22Rv1 (cell line): ENCODE results near the gene POLR3GL.

Experiments
- H3K27ac ChIP-seq: fragments of 450-650 bp; 2 replicates; pipeline ENCODE4 v1.5.1; 2017
- CTCF ChIP-seq: fragments of 450-650 bp; IDR thresholded peaks from 2 replicates; pipeline ENCODE4 v1.5.1; 2017; ENCODE audit warnings: mild to moderate bottlenecking
- ZFX ChIP-seq: fragments of 450-650 bp; IDR thresholded peaks from 2 replicates; pipeline ENCODE4 v1.6.1; 2017; ENCODE audit warnings: antibody characterized with exemption, borderline replicate concordance

Gene POLR3GL

GRCh38 chr1:145999321-146000024 is 35.0 kb downstream of the POLR3GL start:
- H3K27ac ChIP-seq = peak overlapping the region; percentile 78
- TF ChIP-seq ZFX (no peak), CTCF (no peak)

GRCh38 chr1:146001709-146002108 is 37.2 kb downstream of the POLR3GL start:
- TF ChIP-seq ZFX = no peak
- no peak for TF ChIP-seq CTCF
- no peak overlapping the region for H3K27ac ChIP-seq

- no peak overlapping the region for H3K27ac ChIP-seq
- TF ChIP-seq CTCF (peak; percentile 79), ZFX (no peak)
These were observed 43.1 kb downstream of the POLR3GL start for GRCh38 chr1:146007489-146008133.

GRCh38 chr1:146010126-146010738 is 45.7 kb downstream of the POLR3GL start:
- TF ChIP-seq ZFX (no peak), CTCF (no peak)
- H3K27ac ChIP-seq = 0 out of 2 replicates have a peak overlapping the region, but pooled peaks have one; percentile 11

- peak overlapping the region; percentile 64 for H3K27ac ChIP-seq
- no peak for TF ChIP-seq ZFX
- peak; percentile 95 for TF ChIP-seq CTCF
These were observed 48.4 kb downstream of the POLR3GL start for GRCh38 chr1:146012703-146013558.

GRCh38 chr1:146013559-146013922 is 49.1 kb downstream of the POLR3GL start:
- TF ChIP-seq ZFX (no peak), CTCF (no peak)
- H3K27ac ChIP-seq = peak overlapping the region; percentile 64
